AG20443 (cell line): ENCODE data around the gene TANGO2.

Experiments
- DNase-seq: peaks from one replicate; pipeline ENCODE4 v3.0.0; 2012; ENCODE audit warnings: low spot score, mixed read lengths

The TANGO2 gene

DNA sequence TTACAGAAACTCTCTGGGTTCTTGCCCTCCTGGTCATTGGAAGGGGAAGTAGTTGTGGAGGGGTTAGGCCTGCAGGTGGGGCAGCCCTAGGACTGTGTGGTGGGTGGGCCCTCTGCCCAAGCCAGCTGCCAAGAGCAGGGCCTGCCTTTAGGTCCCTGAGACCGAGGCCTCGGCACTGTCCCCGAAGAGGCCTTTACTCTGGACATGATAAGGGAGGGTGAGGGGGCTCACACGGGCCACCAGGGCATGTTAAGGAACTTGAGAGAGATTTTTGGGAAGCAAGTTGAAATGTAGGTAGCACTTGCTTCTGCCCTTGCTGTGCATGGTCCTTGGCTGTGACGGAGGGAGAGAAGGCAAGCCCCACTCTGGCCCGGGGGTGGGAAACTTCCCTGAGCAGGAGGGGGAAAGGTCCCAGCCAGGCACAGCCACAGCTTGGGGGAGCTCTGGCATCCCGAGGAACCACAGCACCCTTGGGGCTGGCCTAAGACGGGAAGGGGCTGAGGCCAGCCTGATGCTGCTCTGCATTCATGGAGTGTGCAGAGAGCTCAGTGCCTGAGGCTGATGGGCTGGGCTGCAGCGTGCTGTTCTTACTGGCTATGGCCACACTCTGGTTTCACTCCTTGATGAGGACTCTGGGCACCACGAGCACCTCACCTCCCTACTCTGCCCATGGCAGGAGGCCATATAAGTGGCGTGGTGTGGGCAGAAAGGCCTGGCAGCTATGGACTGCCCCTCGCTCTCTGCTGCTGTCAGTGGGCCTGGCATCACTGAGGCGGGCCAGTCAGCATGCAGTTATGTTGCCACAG lies 87.2 kb downstream of the TANGO2 start:
- no peak for DNase-seq

DNA sequence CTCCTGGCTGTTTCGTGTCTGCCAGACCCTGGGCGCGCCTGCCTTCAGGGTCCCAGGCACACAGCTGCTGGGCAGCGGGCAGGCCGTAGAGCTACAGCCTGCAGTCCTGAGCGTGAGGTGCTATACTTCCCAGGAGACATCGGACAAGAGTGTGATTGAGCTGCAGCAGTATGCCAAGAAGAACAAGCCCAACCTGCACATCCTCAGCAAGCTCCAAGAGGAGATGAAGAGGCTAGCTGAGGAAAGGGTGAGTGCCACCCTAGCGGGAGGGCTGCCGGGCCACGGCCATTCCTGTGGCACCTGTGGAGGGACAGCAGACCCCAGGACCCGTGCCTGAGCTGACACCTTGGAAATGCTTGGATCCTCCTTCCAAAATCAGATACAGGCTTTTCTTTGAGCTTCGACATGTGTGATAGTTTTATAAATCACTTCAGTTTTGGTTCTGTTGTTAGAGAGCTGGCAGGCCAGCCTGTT lies 87.9 kb downstream of the TANGO2 start:
- DNase-seq: no peak

DNA sequence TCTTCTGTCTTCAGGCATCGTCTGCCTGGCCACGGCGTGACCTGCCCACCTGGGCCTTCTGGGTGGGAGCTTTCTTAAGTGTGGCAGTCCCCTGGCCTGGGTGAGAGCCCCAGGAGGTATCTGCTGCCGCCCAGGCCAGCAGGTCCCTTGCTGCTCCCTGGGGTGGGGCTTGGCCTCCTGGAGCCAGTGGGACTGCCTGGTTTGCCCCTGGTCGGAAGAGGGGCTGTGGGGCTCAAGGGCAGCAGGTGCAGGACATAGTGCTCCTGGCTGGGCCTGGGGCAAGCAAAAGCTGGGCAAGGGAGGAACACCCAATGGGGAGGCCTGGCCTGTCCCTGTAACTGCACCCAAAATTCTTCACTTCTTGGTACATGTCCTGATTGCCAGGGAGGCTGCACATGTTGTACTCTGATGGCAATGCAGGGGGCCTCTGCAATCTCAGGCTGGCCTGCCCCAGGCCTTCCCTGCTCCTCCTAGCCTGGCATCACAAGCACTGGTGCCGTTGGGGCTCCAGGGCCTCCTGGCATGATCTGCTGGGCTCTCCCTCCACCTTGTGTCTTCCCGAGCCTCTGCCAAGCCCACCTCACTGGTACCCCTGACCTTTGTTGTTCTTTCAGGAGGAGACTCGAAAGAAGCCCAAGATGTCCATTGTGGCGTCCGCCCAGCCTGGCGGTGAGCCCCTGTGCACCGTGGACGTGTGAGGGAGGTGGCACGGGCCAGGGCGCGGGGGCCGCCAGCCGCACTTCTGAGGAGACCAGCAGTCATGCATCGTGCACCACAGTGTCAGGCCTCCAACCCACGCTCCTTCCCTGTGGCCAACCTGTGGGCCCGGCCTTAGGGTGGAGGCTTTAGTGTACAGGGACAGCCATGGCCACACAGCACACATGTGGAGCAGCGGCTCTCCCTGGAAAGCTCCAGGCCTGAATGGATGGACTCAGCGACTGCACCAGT lies 88.8 kb downstream of the TANGO2 start:
- no peak for DNase-seq

DNA sequence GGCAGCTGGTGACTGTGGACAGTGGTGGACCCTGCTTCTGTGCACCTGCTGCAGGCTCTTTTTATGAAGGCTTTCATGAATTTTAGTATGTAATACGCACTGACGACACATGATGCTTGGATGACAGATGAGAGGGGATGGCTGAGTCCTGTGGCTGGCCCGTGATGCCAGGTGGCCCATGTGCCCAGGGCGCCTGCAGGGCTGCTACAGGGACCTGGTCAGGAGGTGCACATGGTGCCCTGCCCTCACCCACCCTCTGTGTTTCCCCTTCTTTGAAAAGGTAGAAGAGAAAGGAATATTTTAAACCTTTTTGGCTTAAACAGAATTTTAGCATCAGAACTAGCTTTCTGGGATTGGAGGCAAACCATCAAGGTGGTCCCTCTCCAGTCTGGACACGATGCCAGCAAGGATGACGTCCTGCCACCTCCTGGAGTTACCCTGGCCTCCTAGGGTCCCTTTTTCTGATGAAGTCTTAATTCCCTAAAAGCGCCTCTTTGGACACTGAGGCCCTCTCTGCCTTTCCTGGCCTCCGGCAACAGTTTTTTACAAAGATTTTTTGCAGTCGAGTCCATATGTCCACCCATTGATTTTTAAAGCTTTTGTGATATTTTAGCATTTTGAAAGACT lies 89.6 kb downstream of the TANGO2 start:
- DNase-seq: no peak

DNA sequence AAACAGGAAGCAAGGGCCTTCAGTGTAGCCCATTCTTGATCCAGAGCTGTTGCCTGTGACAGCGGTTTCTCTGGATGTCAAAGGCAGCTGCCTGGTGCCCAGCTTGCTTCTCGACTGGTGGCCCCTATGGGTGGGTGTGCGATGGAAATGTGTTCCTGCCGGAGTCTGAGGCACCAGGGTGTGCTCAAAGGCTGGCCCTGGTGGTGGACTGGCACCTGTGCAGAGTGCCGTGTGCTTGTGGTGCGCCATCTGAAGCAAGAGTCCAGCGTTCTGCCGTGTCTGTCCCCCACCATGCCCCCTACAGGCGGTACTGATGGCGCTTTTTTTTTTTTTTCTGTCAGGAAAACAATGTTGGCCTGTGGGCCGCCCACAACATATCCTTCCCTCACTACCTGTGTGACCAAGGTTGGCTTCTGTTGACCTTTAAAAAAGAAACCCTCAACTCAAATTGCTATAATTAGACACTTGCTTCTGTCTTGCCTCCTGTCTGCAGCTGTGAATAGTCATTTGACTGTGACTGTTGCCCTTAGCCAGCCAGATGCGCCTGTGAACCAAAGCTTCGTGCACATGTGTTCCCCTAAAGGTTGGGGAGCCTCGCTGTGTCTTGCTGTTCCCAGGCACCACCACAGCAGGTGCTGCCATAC lies 90.3 kb downstream of the TANGO2 start:
- peak; percentile 49 for DNase-seq

DNA sequence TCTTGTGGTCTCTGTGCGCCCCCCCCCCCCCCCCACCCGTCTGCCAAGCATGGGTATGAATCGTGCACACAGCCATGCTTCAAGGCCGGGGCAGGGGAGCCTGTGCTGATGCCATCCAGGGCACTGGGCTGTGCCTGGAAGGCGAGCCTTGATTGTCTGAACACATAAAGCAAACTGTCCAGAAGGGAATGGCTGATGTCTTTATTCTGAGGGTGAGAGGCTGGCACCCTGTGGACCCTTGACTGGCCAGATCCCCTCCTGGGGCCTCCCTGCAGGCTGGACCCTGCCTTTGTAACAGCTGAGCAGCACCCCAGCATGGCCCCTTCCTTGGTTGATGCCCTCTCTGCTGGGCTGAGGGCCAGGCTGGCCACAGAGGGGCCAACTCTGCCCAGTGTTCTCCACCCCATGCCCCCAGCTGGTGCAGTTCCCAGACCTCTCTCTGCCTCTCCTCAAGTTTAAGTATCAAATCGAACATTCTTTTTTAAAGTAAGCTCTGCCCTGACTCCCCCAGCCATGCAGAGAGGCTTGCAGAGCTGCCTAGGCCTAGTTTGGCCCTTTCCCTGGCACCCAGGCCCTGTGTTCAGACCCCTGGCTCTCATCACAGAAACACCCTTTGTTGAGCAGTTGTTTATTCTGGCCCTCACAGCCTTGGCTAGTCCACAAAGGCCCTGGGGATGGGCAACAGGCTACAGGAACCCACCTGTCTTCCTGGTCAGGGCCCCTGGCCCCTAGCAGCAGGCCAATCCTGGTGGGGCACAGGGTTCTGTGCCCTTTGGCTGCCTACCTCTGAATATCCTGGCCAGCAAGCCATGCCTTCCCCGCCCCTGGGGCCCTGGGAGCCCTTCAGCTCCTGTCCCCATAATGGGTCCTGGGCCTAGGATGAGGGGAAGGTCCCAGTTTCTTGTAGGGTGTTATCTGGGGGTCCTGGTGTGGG lies 91.0 kb downstream of the TANGO2 start:
- DNase-seq: no peak

DNA sequence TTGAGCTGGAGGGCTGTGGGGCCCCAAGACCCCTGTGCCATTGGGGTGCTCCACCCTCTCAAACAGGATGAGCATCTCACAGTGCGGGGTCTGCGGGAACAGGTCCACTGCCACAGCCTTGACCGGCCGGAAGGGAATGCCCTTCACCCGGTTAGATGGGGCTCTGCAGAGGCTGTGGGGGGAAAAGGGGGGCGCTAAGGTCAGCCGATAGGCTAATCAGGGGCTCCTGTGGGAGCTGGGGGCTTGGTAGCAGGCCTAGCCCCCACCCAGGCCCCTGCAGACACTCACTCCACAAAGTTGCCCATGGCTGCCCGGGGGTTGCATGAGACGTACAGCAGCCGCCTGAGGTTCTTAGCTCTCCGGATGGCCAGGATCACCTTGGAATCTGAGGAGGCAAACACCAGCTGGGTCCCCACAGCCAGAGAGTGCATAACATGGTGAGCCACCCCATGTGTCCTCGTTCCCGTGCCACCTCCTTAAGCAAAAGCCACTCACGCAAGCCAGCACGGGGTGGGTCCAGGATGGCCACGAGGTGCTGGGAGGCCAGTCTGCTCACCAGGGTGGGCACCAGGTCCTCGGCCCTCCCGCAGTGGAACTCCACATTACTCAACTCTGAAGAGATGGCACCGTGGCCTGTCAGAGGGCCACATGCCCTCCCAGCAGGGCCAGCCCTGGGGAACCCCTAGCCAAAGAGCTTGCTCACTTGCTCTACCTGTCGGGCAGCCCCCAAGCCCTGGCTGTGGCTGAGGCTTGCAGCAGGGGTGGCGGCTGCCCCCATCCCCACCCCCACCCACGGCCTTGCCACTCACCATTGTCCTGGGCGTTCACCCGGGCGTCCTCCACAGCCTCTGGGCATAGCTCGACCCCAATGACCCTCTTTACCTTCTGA lies 92.0 kb downstream of the TANGO2 start:
- no peak for DNase-seq

DNA sequence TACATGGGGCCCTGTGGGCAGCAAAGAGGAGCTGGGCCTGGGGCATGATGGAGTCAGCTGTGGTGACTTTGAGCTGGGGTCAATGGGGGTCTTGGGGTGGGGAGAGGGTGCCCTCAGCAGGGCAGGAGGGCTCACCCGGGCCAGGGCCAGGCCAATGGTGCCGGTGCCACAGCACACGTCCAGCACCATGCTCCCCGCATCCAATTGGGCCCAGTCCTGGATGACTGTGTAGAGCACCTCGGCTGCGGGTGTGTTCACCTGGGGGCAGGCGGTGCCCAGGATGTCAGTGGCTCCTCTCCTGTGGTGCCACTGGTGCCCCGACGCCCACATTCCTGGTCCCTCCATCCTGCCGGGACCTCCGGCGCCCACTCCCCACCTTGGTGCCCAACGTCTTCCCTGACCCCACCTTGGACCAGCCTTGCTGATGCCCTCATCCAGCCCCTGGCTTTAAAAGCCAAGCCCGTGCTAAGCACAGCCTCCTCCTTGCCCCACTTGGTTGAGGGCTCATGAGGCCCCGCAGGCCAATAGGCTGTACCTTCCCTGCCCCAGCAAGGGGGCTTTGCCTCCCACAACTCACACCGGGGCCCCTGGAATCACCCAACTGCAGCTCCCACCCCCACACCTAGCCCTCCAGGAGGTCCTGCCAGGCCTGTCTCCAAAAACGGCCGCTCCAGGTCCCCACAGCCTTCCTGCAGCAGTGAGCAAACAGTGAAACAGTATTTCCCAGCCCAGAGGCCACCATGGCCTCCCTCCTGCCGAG lies 92.8 kb downstream of the TANGO2 start:
- DNase-seq: no peak

DNA sequence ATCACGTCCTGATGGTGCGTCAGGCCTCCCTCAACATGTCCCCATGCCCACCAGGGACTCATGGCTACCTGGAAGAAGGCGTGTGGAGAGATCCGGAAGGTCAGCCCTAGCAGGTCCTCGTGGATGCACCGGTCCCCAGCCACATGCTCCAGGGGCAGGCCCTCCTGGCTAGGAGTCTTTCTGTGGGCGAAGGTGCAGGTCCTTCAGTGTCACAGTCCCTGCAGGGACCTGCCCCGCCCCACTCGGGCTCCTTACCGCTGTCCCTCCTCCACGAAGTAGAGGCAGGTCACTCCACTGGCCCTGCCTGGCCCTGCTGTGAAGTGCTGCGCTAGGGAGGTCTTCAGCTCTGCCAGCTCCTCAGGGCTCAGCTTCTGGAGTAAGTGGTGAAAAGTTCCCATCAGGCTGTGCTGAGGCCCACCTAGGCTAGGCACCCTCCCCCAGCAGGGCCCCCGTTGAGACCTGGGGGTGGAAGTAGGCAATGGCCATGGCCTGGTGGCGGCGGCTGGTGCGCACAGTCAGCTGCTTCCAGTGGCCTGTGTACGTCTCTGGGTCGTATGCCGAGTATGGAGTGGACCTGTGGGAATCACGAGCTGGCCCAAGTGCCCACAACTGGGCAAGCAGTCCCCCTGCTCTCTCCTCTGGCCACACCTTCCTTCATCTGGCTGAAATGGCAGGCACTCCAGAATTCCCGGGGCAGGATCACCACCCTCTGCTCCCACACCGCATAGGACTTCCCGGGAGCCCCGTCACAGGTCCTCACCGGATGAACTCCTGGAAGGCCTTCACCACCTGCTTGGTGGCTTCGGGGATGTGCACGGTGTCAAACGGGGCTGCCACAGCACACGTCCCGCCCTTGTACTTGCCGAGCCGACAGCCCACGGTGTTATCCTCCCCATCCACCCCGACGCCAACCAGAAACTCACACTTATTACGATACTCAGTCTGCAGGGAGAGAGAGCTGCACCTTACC lies 93.9 kb downstream of the TANGO2 start:
- DNase-seq: no peak

DNA sequence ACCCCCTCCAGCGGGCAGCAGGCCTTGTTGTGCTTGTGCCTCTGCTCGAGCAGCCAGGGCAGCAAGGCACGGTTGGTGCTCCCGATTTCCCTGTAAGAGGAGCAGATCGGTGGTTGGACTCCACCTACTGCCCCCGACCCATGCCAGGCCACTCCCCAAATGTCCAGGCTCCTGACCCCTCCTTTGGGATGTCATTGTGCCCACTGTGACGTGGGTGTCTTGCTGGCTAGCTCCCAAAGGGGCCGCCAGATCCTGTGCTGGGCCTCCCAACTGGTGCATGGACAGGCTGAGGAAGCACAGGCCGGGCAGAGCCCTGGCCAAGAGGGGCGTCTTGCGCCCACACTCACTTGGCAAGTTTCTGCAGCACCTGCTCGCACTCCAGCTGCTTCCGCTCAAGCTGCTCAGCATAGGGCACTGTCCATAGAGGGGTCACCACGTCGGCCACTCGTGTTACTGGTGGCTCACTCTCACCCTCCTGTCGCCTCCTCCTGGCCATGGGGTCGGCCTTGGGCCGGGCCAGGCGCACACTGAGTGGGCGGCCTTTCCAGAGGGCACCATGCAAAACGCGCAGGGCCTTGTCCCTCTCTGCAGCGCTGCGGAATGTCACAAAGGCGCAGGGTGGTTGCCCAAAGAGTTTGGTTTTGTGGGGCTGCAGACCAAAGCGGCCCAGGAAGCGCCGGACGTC lies 94.9 kb downstream of the TANGO2 start, which contains the start of gene RANBP1:
Gene RANBP1, plus strand, starts transcription at position 414 of the 685 bp plus-strand sequence. Its CDS starts 81 bp downstream, at position 495.
- no peak for DNase-seq

DNA sequence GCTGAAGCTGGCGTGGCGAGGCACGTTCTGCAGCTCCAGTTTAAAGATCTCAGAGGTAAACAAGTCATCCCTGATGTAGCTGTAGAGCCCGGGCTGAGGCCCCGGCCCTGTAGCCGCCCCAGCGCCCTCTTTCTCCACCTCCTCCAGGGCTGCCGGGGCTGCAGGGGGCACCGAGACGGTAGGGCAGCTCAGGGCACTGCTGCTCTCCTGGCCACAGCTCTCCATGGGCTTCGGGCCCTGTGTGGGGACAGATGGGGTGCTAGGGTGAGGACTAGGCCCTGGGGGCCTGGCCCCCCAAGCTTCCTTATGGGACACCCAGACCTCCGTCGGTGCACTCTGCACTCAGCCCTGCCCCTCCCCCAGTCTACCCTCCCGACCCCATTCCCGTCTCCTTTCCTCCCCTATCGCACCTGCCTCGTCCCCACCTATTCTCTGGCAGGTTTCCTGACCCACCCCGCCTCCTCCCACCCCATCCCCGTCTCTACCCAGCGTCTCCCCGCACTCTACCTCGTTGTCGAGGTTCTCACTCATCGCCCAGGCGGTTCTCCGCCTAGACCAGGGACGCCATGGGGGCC lies 95.6 kb downstream of the TANGO2 start:
- DNase-seq: no peak
